GM18867 (cell line): Measurements from ENCODE around the gene CERS1.

ENCODE experiments used
- ATAC-seq: cut with Tn5 transposase; IDR thresholded peaks from one replicate; pipeline ENCODE4 v1.9.1; 2021; ENCODE audit warnings: mild to moderate bottlenecking, moderate library complexity; ENCODE audit not compliant: unreplicated experiment

Gene CERS1

GRCh38 chr19:18843960-18844359, 52.0 kb downstream of the CERS1 start:
- ATAC-seq = no peak

DNA sequence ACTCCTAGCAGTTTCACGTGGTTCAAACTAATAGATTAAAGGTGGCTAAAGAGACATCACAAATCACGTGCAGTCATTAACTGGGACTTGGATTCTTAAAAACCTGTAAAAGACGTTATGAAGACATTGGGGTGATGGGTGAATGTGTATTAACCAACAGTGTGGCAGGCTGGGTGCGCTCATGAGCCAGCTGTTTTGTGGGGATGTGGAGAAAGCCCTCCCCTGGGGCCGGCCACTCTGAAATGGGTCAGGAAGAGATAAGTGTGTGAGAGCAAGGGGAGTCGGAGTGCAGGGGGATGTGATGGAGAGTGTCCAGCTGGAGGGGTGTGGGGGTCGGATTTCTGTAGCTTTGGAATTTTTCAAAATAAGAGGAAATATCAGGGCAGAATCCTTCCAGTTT, 53.8 kb downstream of the CERS1 start:
- ATAC-seq = no peak

DNA sequence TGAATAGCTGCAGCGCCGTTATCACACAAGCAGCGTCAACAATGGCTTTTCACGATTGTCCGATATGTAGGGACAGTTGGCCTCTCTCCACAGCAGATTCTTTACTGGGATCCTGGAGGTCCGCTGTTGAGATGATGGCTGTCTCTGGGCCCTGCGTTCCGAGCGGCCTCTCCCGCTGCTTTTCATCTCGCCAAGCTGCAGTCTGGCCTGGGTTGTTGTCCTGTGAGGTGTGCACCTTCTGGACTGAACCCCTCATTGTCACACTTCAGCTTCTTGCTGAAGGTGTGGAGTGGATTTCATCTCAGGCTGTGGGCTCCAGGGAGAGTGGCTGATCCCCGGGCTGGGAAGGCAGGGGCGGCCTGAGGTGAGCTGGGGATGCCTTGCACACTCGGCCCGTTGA, 54.6 kb downstream of the CERS1 start:
- ATAC-seq = no peak

DNA sequence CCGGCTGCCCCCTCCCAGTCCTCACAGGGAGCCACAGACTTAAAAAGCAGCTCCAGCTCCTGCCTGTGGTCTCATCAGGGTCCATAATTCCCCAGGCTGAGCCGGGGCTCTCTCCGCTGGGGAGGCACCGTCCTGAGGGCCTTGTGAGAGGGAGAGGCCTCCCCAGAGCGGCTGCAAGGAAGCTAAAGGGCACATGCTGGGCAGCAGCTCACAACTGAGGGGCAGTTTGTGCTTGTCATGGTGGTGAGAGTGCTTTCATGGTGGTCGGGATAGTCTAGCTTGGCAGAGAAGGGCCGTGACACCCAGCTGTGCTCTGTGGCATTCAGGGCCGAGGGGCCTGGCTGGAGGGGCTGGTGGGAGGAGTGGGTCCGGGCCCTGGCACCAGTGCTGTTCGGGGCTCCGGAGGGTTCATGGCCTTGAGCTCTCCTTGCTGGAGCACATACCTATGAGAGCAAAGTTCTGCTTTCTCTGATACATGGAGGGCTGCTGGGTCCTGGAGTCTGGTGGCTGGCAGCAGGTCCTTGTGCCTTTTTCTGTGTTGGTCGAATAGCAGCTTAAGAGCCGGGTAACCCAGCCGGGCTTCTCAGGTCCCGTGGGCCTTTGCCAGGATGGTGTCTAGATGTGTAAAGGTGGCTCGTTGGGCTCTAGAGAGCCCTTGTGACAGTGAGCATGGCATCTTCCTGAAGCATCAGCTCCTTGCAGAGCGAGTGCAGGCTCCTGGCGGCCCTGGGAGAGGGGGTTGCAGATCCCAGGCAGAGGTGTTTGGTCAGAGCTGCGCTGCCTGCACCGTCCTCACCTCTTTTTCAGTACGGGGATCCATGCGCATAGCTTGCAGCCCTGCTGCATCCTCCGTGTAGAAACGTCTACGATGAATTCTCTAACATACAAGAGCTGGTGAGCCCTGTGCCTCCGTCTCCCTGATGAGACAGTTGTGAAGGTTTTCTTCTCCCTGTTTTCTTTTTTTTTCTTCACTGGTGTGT, 55.4 kb downstream of the CERS1 start:
- no peak for ATAC-seq

DNA sequence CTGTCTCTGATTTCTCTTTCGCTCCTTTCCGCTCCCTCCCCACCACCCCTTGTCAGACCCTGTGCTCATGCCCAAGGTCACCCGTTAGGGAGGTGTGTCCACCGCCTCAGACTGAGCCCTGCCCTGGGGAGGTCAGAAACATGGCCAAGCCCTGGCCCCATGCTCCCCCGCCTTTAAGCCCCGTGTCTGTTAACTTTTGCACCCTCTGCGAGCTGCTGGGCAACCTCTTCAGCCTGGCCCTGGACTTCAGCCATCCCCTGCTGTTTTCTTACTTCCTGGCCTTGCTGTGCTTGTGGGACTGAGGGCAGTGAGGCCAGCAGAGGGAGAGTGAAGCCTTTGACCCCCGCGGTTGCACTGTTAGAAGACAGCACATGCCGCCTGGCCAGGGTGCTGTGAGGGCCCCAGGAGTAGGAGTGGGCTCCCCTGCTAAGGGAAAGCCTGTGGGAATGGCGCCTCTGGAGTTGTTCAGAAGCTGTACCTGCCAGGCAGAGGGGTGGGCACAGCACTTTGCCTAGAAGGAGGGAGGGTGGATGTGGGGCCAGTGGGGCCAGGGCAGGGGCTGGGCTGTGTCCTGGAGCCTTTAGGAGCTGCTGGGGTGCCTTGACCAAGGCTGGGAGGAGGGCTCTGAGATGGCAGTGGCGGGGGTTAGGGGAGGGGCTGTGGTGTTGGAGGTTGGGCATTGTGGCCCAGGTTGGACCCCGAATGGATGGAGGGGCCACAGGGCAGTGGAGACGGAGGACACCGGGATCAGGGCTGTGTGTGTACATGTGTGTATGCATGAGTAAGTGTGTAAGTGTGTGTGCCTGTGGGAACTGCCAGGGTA, 56.3 kb downstream of the CERS1 start:
- ATAC-seq = no peak

DNA sequence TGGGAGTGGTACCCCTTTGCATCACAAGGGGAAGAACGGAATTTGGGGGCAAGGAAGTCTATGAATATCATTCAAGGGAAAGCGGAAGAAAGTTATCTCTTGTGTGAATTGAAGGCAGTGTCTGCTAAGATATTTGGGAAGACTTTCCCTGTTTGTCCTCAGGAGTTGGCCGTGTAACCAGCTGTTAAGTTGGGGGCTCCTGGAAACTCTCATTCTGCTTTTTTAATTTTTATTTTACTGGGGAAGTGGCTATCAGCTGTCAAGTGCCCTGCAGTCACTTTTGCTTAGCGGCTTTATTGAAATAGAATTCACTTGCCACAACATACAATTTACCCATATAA, 61.3 kb downstream of the CERS1 start:
- ATAC-seq = no peak

DNA sequence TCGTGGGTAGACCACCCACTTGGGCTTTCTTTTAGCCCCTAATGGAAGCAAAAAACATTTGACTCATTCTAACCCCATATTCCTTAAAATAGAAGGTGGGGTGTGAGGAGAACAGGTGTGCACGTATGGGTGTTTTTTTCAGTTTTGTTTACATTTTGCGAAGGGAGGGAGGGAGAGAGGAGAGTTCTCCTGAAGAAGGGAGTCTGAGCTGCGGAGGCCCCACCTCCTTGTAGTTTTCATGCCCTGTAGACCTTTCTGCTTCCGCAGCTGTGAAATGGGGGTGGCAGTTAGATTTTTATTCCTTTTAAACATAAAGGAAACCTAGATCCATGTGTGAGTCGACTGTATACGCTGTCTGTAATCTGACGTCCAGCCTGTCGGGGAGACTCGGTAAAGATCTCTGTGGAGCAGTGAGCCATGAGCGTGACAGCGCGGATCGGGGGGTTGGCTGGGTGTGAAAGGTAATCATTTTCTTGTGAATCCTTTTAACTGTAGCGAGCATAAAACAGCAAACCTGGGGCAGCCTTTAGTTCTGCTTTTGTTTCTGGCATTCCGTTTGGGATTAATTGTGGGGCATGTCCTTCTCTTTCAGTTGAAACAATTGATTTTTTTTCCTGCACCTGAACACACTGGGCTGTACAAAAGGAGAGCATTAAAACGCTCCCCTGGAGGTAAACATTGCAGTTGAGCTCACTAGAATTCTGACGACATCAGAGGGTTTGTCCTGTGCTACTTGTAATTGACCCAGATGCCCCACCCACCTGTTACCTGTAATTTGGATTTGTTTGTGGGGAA, 61.9 kb downstream of the CERS1 start:
- ATAC-seq = no peak

GRCh38 chr19:18833141-18833476, 62.8 kb downstream of the CERS1 start:
- ATAC-seq = no peak

GRCh38 chr19:18832306-18833140, 63.4 kb downstream of the CERS1 start:
- peak; percentile 21 for ATAC-seq

GRCh38 chr19:18831524-18832305, 64.2 kb downstream of the CERS1 start, which contains the start of gene UPF1:
Gene UPF1 (plus strand): TSS chr19:18831959. CDS start chr19:18832210, 251 bp downstream.
- peak; percentile 69 for ATAC-seq

DNA sequence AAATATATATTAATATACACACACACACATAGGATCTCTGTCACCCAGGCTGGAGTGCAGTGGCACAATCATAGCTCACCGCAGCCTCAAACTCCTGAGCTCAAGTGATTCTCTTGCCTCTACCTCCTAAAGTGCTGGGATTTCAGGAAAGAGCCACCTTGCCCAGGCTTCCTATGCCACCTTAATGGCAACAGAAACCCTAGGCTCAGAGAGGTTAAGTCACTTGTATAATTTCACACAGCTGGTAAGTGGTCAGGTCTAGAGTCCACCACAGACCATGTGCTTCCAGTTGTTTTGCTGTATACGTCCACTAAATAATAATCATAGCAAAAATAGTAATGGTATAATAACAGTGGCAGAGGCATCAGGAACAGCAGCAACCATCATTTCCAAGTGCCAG, 65.5 kb downstream of the CERS1 start:
- ATAC-seq = no peak

DNA sequence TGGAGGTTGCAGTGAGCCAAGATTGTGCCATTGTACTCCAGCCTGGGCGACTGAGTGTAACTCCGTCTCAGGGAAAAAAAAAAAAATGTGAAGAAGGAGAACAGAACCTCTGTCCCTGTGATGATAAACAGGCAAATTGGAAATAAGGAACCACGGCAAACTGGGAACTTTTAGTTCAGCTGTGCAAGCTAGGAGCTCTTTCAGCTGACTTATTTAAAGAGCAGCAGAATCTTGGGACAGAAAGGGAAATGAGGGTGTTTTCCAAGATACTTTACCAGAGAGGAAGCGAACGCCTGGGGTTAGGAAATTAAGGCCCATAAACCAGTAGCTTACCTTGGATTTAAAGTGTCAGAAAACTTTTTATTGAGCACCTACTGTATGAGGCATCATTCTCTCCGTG, 67.2 kb downstream of the CERS1 start:
- ATAC-seq = no peak
